ENCODE measurements around the gene CHRM4. TPM values are rescaled to one million over a fixed set of nuclear protein-coding genes. Genes with fewer than 3 reads are reported as not detected.

Gene CHRM4
- polyA plus RNA-seq, 4 donors, result 0.11 to 0.34 (median 0.21) TPM

- no peak for DNase-seq (ENCODE audit: low read depth in 4 of 4, low spot score in 3 of 4)
Measured at GRCh38 chr11:46404476-46405017, 13.0 kb upstream of the CHRM4 start.

GRCh38 chr11:46402957-46403902 is 11.7 kb upstream of the CHRM4 start:
- no peak for DNase-seq (ENCODE audit: low read depth in 4 of 4, low spot score in 3 of 4)

DNA sequence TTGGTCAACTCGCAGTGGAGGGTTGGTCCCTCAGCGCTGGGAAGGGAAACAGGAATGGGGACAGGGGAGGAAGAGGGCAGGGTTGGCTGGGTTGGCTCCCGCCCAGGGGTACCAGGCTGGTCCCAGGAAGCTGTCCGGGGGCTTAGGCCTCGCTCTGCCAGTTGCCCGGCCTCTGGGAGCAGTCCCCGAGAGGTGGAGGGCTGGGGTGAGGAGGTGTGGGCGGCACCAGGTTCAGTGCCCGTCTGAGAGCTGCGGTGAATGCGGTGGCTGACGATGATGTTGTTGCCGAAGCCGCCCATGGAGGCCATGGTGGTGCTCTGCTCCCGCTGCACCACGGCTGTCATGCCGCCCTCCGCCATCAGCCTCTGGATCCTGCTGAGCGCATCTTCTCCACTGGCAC is 6.0 kb upstream of the CHRM4 start:
- no peak for DNase-seq (ENCODE audit: low read depth in 4 of 4, low spot score in 3 of 4)

DNA sequence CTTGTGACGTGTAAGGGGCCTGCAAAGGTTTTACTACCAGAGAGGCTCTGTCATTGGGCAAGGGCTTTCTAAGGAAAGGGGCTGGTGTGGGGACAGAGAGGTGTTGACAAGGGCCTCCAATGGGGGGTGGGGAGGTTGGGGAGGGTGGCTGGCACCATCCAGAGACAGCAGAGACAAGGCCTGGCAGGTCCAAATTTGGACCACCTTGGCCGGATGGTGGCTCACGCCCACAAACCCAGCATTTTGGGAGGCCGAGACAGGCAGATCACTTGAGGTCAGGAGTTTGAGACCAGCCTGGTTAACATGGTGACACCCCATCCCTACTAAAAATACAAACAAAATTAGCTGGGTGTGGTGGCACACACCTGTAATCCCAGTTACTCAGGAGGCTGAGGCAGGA is 2.2 kb upstream of the CHRM4 start:
- DNase-seq (ENCODE audit: low read depth in 4 of 4, low spot score in 3 of 4), result no peak

- no peak for DNase-seq (ENCODE audit: low read depth in 4 of 4, low spot score in 3 of 4)
Measured at GRCh38 chr11:46393231-46393616, 1.6 kb upstream of the CHRM4 start.

GRCh38 chr11:46392421-46393230 is 1.1 kb upstream of the CHRM4 start:
- peak in 1 of 4 donors; percentile 74 for DNase-seq (ENCODE audit: low read depth in 4 of 4, low spot score in 3 of 4)

- DNase-seq (ENCODE audit: low read depth in 4 of 4, low spot score in 3 of 4), result no peak
Measured at GRCh38 chr11:46391186-46391577, 394 bp downstream of the CHRM4 start.

GRCh38 chr11:46390331-46391171 is 1.0 kb downstream of the CHRM4 start:
- DNase-seq (ENCODE audit: low read depth in 4 of 4, low spot score in 3 of 4), result no peak

- DNase-seq (ENCODE audit: low read depth in 4 of 4, low spot score in 3 of 4), result no peak
Measured at GRCh38 chr11:46389450-46390330, 1.9 kb downstream of the CHRM4 start.

GRCh38 chr11:46388619-46389449 is 2.7 kb downstream of the CHRM4 start:
- no peak for DNase-seq (ENCODE audit: low read depth in 4 of 4, low spot score in 3 of 4)

GRCh38 chr11:46387919-46388618 is 3.5 kb downstream of the CHRM4 start:
- DNase-seq (ENCODE audit: low read depth in 4 of 4, low spot score in 3 of 4), result no peak

GRCh38 chr11:46387456-46387855 is 4.1 kb downstream of the CHRM4 start:
- DNase-seq (ENCODE audit: low read depth in 4 of 4, low spot score in 3 of 4), result no peak

DNA sequence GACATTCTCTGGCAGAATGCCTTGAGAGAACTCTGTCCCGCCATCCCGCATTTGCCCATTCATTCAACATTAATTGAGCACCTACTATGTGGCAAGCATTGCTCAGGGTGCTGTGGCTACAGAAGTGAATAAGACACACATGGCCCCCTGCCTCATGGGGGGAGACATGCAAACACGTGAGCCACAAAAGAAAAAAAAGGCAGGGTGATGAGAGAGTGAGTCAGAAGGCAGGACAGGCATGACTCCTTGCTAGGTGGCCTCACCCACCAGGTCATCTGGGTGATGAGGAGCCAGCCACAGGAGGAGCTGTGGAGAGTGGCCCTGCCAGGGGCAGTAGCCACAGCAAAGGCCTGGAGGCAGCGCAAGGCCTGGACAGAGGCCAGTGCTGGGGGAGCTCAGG is 4.9 kb downstream of the CHRM4 start:
- no peak for DNase-seq (ENCODE audit: low read depth in 4 of 4, low spot score in 3 of 4)

DNA sequence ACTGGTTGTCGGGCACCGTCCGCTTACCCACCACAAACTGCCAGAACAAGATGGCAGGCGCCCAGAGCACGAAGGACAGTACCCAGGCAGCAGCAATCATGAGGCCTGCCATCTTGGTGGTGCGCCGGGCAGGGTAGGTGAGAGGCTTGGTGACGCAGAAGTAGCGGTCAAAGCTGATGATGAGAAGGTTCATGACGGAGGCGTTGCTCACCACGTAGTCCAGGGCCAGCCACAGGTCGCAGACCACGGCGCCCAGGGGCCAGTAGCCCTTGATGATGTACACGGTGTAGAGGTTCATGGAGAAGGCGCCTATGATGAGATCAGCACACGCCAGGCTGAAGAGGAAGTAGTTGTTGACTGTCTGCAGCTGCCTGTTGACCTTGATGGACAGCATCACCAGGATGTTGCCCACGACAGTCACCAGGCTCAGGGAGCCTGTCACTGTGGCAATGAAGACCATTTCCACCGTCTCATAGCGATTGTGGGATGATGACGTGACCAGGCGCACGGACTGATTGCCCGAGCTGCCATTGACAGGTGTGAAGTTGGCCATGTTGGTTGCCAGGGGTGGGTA is 5.5 kb downstream of the CHRM4 start:
- no peak for DNase-seq (ENCODE audit: low read depth in 4 of 4, low spot score in 3 of 4)

- no peak for DNase-seq (ENCODE audit: low read depth in 4 of 4, low spot score in 3 of 4)
Measured at GRCh38 chr11:46385169-46386004, 6.2 kb downstream of the CHRM4 start.

GRCh38 chr11:46383974-46384701 is 7.4 kb downstream of the CHRM4 start:
- no peak for DNase-seq (ENCODE audit: low read depth in 4 of 4, low spot score in 3 of 4)
